ENCODE measurements around the gene SLC16A2. TPM values are rescaled to one million over a fixed set of nuclear protein-coding genes. Genes with fewer than 3 reads are reported as not detected.

Gene SLC16A2
- total and polyA plus RNA-seq, 11 donors = 2.2 to 12.1 (median 7.2) TPM

- TF ChIP-seq POLR2A (IDR thresholded peaks at IDR 0.05) = no peak
- no peak for TF ChIP-seq CTCF (IDR thresholded peaks at IDR 0.05)
- H3K9me3 ChIP-seq = no peaks in the 10 kb centered on the region
- no peaks in the 10 kb centered on the region for H3K36me3 ChIP-seq
- DNase-seq (no peak), ATAC-seq (no peak)
- intact Hi-C loops (cut with DNase I) = loop anchor here in 1 of 10 donors (10.0 kb wide), 1 partner anchor 55 kb away; no protein-coding TSS in a partner anchor
- WGBS, 4 donors = 39 to 72% (median 58%) methylated on average over 3 of the region's 3 CpGs
- no peak overlapping the region for H3K4me3 ChIP-seq
- no peaks in the 10 kb centered on the region for H3K4me1 ChIP-seq
- H3K27ac ChIP-seq = no peak overlapping the region
- no peaks in the 10 kb centered on the region for H3K27me3 ChIP-seq
Measured at GRCh38 chrX:74579597-74580198, 158.4 kb downstream of the SLC16A2 start.

Other genes with a start within 250 kb of the SLC16A2 start
- not detected for gene ZCCHC13, start 117.3 kb upstream of the SLC16A2 start, total RNA-seq
- not detected for gene ZCCHC13, start 117.3 kb upstream of the SLC16A2 start, polyA plus RNA-seq
- gene RLIM, start 193.1 kb downstream of the SLC16A2 start, total RNA-seq = 10 to 100 TPM; 19.3 to 37.0 (median 26.0) TPM
- 10 to 100 TPM in 1 of 2 donors, 1 to 10 TPM in 1; 5.2 to 11.6 TPM for gene RLIM, start 193.1 kb downstream of the SLC16A2 start, polyA plus RNA-seq